H1 (cell line): ENCODE results near the gene AMPH. TPM values are rescaled to one million over a fixed set of nuclear protein-coding genes. Genes with fewer than 3 reads are reported as not detected.

Source experiments
- CTCF ChIA-PET: fragments of 300-600 bp; sonication (Branson Sonifier 250); formaldehyde crosslinking; loops from one replicate; lab custom pipeline; 2021; ENCODE audit not compliant: partially characterized antibody; lab: Charles Lee
- POLR2A ChIA-PET: fragments of 300-600 bp; sonication (Branson Sonifier 250); formaldehyde crosslinking; loops from one replicate; lab custom pipeline; 2021; ENCODE audit warnings: inconsistent platforms; ENCODE audit not compliant: partially characterized antibody; lab: Charles Lee
- DNase-seq, 2 experiments: peaks; one replicate each; pipeline versions ENCODE4 v3.0.0 to v3.0.0-alpha.2; 2010 to 2022; ENCODE audit warnings: low spot score in 2 of 2, low read depth in 1 of 2, mixed read lengths in 1 of 2
- FAIRE-seq: peaks from 2 replicates; lab custom pipeline; 2011; peaks lifted over from hg19 to GRCh38; lab: Jason Lieb, UNC
- H2AFZ ChIP-seq: 2 replicates; pipeline ENCODE4 v1.8.1; 2012; ENCODE audit warnings: low read length, inconsistent platforms
- H2AK5ac ChIP-seq: 2 replicates; pipeline ENCODE4 v1.6.1; 2013; ENCODE audit warnings: low read depth, low read length
- H2BK120ac ChIP-seq: replicated peaks from 2 replicates; pipeline ENCODE3; 2013; ENCODE audit warnings: low read depth, low read length, inconsistent platforms
- H2BK12ac ChIP-seq: 2 replicates; pipeline ENCODE4 v1.6.1; 2013; ENCODE audit warnings: low read depth, low read length
- H2BK15ac ChIP-seq: 2 replicates; pipeline ENCODE4 v1.6.1; 2013; ENCODE audit warnings: low read length
- H2BK20ac ChIP-seq: 2 replicates; pipeline ENCODE4 v1.6.1; 2013; ENCODE audit warnings: low read length
- H2BK5ac ChIP-seq: 2 replicates; pipeline ENCODE4 v1.6.1; 2013; ENCODE audit warnings: low read depth, low read length
- H3K14ac ChIP-seq: 2 replicates; pipeline ENCODE4 v1.6.1; 2013; ENCODE audit warnings: inconsistent platforms; ENCODE audit not compliant: insufficient read length
- H3K18ac ChIP-seq: 2 replicates; pipeline ENCODE4 v1.6.1; 2013; ENCODE audit warnings: low read length; ENCODE audit errors: extremely low read depth
- H3K23ac ChIP-seq: 2 replicates; pipeline ENCODE4 v1.6.1; 2013; ENCODE audit warnings: inconsistent platforms; ENCODE audit not compliant: insufficient read length
- H3K23me2 ChIP-seq: 2 replicates; pipeline ENCODE4 v1.6.1; 2013; ENCODE audit warnings: low read depth, low read length
- H3K27ac ChIP-seq: 2 replicates; pipeline ENCODE4 v1.6.1; 2011; ENCODE audit warnings: low read depth, low read length, inconsistent platforms
- H3K27me3 ChIP-seq, 4 experiments: replicated peaks in 1 of 4; 1 replicate in 1 of 4; 2 replicates in 3 of 4; pipeline versions ENCODE4 v1.6.1 to v1.8.1; 2011 to 2013; ENCODE audit warnings: low read length in 3 of 4, mild to moderate bottlenecking in 3 of 4, inconsistent platforms in 2 of 4, mixed read lengths in 2 of 4, moderate library complexity in 1 of 4; ENCODE audit not compliant: control insufficient read depth in 3 of 4, insufficient read depth in 3 of 4; ENCODE audit errors: extremely low read depth in 1 of 4
- H3K36me3 ChIP-seq, 4 experiments: 2 replicates each; pipeline versions ENCODE4 v1.6.1 to v1.8.1; 2011 to 2013; ENCODE audit warnings: mild to moderate bottlenecking in 4 of 4, low read length in 3 of 4, moderate library complexity in 2 of 4, control low read depth in 1 of 4, inconsistent platforms in 1 of 4; ENCODE audit not compliant: insufficient read depth in 4 of 4, control insufficient read depth in 2 of 4
- H3K4ac ChIP-seq: replicated peaks from 2 replicates; pipeline ENCODE3; 2013; ENCODE audit warnings: low read length, low read depth, mixed read lengths, inconsistent platforms; ENCODE audit not compliant: insufficient read length
- H3K4me1 ChIP-seq, 4 experiments: replicated peaks in 1 of 4; 1 replicate in 1 of 4; 2 replicates in 3 of 4; pipeline versions ENCODE4 v1.6.1 to v1.8.1; 2011 to 2013; ENCODE audit warnings: low read length in 3 of 4, inconsistent platforms in 2 of 4, mixed read lengths in 1 of 4; ENCODE audit not compliant: insufficient read depth in 4 of 4, control insufficient read depth in 3 of 4
- H3K4me2 ChIP-seq, 2 experiments: 2 replicates each; pipeline versions ENCODE4 v1.6.1 to v1.8.1; 2011 to 2013; ENCODE audit warnings: low read depth in 2 of 2, low read length in 2 of 2, control low read depth in 1 of 2, inconsistent platforms in 1 of 2, mild to moderate bottlenecking in 1 of 2; ENCODE audit not compliant: insufficient read depth in 1 of 2
- H3K4me3 ChIP-seq, 4 experiments: fragments of 200-600, 300-600 bp in 1 of 4; sonication (generic), shearing (Covaris generic), sonication (Bioruptor Twin) in 1 of 4; 2 replicates each; pipeline versions ENCODE4 v1.5.1 to v1.8.1; 2011 to 2016; ENCODE audit warnings: low read length in 4 of 4, low read depth in 3 of 4, control low read depth in 2 of 4, inconsistent platforms in 2 of 4, mild to moderate bottlenecking in 2 of 4, mixed read lengths in 1 of 4, moderate library complexity in 1 of 4; ENCODE audit not compliant: insufficient read depth in 2 of 4; ENCODE audit errors: extremely low read depth in 1 of 4
- H3K56ac ChIP-seq: replicated peaks from 2 replicates; pipeline ENCODE3; 2013; ENCODE audit warnings: low read depth, mild to moderate bottlenecking, mixed read lengths, low read length, inconsistent platforms; ENCODE audit not compliant: insufficient read length
- H3K79me1 ChIP-seq: 2 replicates; pipeline ENCODE4 v1.6.1; 2013; ENCODE audit warnings: low read depth, low read length, control low read depth
- H3K79me2 ChIP-seq, 2 experiments: 2 replicates each; pipeline versions ENCODE4 v1.6.1 to v1.8.1; 2012 to 2013; ENCODE audit warnings: low read length in 2 of 2, mild to moderate bottlenecking in 2 of 2, inconsistent platforms in 1 of 2; ENCODE audit not compliant: insufficient read depth in 2 of 2, control insufficient read depth in 1 of 2
- H3K9ac ChIP-seq, 4 experiments: replicated peaks in 1 of 4; 1 replicate in 1 of 4; 2 replicates in 3 of 4; pipeline versions ENCODE4 v1.6.1 to v1.8.1; 2011 to 2013; ENCODE audit warnings: low read depth in 3 of 4, low read length in 3 of 4, control low read depth in 2 of 4, mild to moderate bottlenecking in 2 of 4, moderate library complexity in 2 of 4, inconsistent platforms in 1 of 4; ENCODE audit errors: extremely low read depth in 1 of 4
- H3K9me3 ChIP-seq, 2 experiments: 2 replicates each; pipeline versions ENCODE4 v1.6.1 to v1.8.1; 2012 to 2013; ENCODE audit warnings: mild to moderate bottlenecking in 2 of 2, moderate library complexity in 2 of 2, control low read depth in 1 of 2, inconsistent platforms in 1 of 2, low read depth in 1 of 2, low read length in 1 of 2, mixed read lengths in 1 of 2; ENCODE audit not compliant: insufficient read depth in 2 of 2
- H4K20me1 ChIP-seq, 2 experiments: replicated peaks in 1 of 2; 2 replicates each; pipeline versions ENCODE3 to v1.8.1; 2011 to 2013; ENCODE audit warnings: inconsistent platforms in 2 of 2, low read length in 2 of 2, mild to moderate bottlenecking in 1 of 2; ENCODE audit not compliant: insufficient read depth in 2 of 2, control insufficient read depth in 1 of 2
- H4K5ac ChIP-seq: 2 replicates; pipeline ENCODE4 v1.6.1; 2013; ENCODE audit warnings: low read length, low read depth, mixed read lengths, inconsistent platforms; ENCODE audit not compliant: insufficient read length
- H4K8ac ChIP-seq: 2 replicates; pipeline ENCODE4 v1.8.0; 2013; ENCODE audit warnings: mild to moderate bottlenecking, moderate library complexity, low read length, inconsistent platforms; ENCODE audit not compliant: insufficient read depth; ENCODE audit errors: extremely low read depth
- H4K91ac ChIP-seq: replicated peaks from 2 replicates; pipeline ENCODE3; 2013; ENCODE audit warnings: low read length, mixed read lengths, inconsistent platforms; ENCODE audit not compliant: insufficient read length
- BRCA1 ChIP-seq: IDR thresholded peaks from 2 replicates; pipeline ENCODE4 v1.6.1; 2012; ENCODE audit warnings: low read depth, low read length, improper control_type of control experiment
- HDAC2 ChIP-seq, 2 experiments: fragments of 300-600 bp in 1 of 2; sonication (generic) in 1 of 2; IDR thresholded peaks; 2 replicates each; pipeline ENCODE4 v1.6.1; 2011 to 2012; ENCODE audit warnings: low read depth in 2 of 2, low read length in 2 of 2, mild to moderate bottlenecking in 2 of 2, moderate library complexity in 2 of 2, borderline replicate concordance in 1 of 2, inconsistent platforms in 1 of 2
- KDM5A ChIP-seq: fragments of 200-600 bp; IDR thresholded peaks from 2 replicates; pipeline ENCODE4 v1.7.1; 2012; ENCODE audit warnings: mild to moderate bottlenecking, low read length, inconsistent platforms, mixed read lengths
- POLR2AphosphoS5 ChIP-seq: IDR thresholded peaks from 2 replicates; pipeline ENCODE4 v1.6.1; 2011; ENCODE audit warnings: low read depth, low read length
- SP2 ChIP-seq: IDR thresholded peaks from 2 replicates; pipeline ENCODE4 v1.6.1; 2012; ENCODE audit warnings: mild to moderate bottlenecking, low read length, inconsistent platforms
- TCF12 ChIP-seq: IDR thresholded peaks from 2 replicates; pipeline ENCODE4 v1.6.1; 2011; ENCODE audit warnings: low read depth, mild to moderate bottlenecking, low read length
- WGBS, 2 experiments: shearing (Covaris generic) in 1 of 2; methylation state at CpG; one replicate each; pipeline versions ENCODE4 v1.1.6 to v1.1.7; 2013 to 2015; ENCODE audit warnings: low lambda C conversion rate in 2 of 2, mixed read lengths in 2 of 2, inconsistent platforms in 1 of 2, low coverage in 1 of 2, missing lambda C conversion rate in 1 of 2; ENCODE audit not compliant: insufficient replicate concordance in 2 of 2, insufficient coverage in 1 of 2, insufficient read length in 1 of 2; ENCODE audit errors: extremely low coverage in 1 of 2, missing lambda C conversion rate in 1 of 2; 5-methylcytosine and 5-hydroxymethylcytosine counted together
- polyA plus RNA-seq, 7 experiments: library from polyadenylated mRNA; depleted of rRNA in 3 of 7; stranded (reverse) in 5 of 7; unstranded in 2 of 7; fragments of >200 nt in 5 of 7; fragments of 200-250 nt in 2 of 7; gene quantifications; 1 replicate in 5 of 7; 2 replicates in 1 of 7; 4 replicates in 1 of 7; pipeline versions ENCODE4 v1.2.1 to v1.2.3, GENCODE V29; 2011 to 2013; ENCODE audit warnings: missing spikeins in 2 of 7, mixed read lengths in 2 of 7
- total RNA-seq: library from RNA; stranded (reverse); fragmentation: NEBNext Ultra II Directional; extraction: Animal tissue kit (Norgen Biotek cat#: 25700); gene quantifications from 2 replicates; pipeline ENCODE4 v1.2.1, GENCODE V29; 2021

AMPH gene
- total and polyA plus RNA-seq, 2 of the 8 experiments (the other 6 are each of a cell fraction or from before 2014, with no cell fraction given), result 7.3 to 12.2 TPM

DNA sequence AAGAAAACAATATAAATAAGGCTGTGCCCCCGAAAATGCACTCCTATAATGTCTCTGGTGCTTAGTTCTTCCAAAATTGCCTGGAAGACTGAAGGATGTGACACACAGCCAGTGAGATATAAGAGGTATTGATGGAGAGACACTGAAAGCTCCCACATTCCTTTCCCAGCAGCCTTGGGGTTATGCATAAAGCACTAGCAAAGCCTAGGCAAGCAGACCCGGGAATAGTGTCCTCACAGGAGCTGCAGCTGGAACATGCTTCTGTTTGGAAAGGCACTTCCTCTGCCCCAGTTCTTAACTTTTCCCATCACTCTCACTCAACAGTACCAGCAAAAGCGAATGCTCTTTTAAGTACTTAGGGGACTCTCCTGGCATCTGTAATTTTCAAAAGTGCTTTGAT is 178.0 kb downstream of the AMPH start:
- H3K27me3 ChIP-seq, result no peaks in the 10 kb centered on the region
- no peak overlapping the region for H3K56ac ChIP-seq
- H3K4me2 ChIP-seq, result no peak overlapping the region
- H4K8ac ChIP-seq, result no peak overlapping the region
- no peaks in the 10 kb centered on the region for H3K36me3 ChIP-seq
- CTCF ChIA-PET, result interaction anchor here (1.0 to 2.9 kb wide), 12 partner anchors 11 to 293 kb away, joined by 3 to 20 read pairs (median 4); partner anchors contain the start of gene AMPH
- no peaks in the 10 kb centered on the region for H3K79me1 ChIP-seq
- H2BK20ac ChIP-seq, result no peak overlapping the region
- H3K23me2 ChIP-seq, result no peaks in the 10 kb centered on the region
- no peak overlapping the region for H3K4ac ChIP-seq
- H2BK120ac ChIP-seq, result no peak overlapping the region
- no peak for DNase-seq
- H2AFZ ChIP-seq, result no peak overlapping the region
- no peaks in the 10 kb centered on the region for H3K9me3 ChIP-seq
- H3K9ac ChIP-seq, result no peak overlapping the region
- H2AK5ac ChIP-seq, result no peak overlapping the region
- no peak overlapping the region for H3K4me3 ChIP-seq
- H3K79me2 ChIP-seq, result no peaks in the 10 kb centered on the region
- H2BK12ac ChIP-seq, result no peak overlapping the region
- 70% methylated on average over 3 of the region's 3 CpGs; no CpG with 5 or more reads in 1 of the 2 experiments for WGBS, 2 experiments
- H3K23ac ChIP-seq, result no peak overlapping the region
- H4K91ac ChIP-seq, result no peak overlapping the region
- POLR2A ChIA-PET, result interaction anchor here (1.0 kb wide), 1 partner anchor 265 kb away, joined by 3 read pairs; no protein-coding TSS in a partner anchor
- H3K4me1 ChIP-seq, result no peaks in the 10 kb centered on the region; a peak in 1 of 7 replicates
- H2BK5ac ChIP-seq, result no peak overlapping the region
- TF ChIP-seq KDM5A (no peak), POLR2AphosphoS5 (peak; percentile 21; the same call in 1 of the 2 replicates), TCF12 (peak; percentile 57; the same call in 1 of the 2 replicates), BRCA1 (no peak), HDAC2 (IDR thresholded peaks at IDR 0.05; ENCODE audit: borderline replicate concordance in 1 of 2, low read depth in 2 of 2, low read length in 2 of 2) (no peak), SP2 (no peak)
- H2BK15ac ChIP-seq, result no peak overlapping the region
- H3K27ac ChIP-seq, result no peak overlapping the region
- H4K5ac ChIP-seq, result no peak overlapping the region
- H3K14ac ChIP-seq, result no peak overlapping the region
- FAIRE-seq, result peak; percentile 13
- H4K20me1 ChIP-seq, result no peaks in the 10 kb centered on the region
- H3K18ac ChIP-seq, result no peak overlapping the region
